Left lung (tissue), 10 donors: ENCODE results near the gene ZW10. TPM values are rescaled to one million over a fixed set of nuclear protein-coding genes. Genes with fewer than 3 reads are reported as not detected.

Experiments
- ATAC-seq: fragments of 200-7000 bp; cut with Tn5 transposase; one replicate; pipeline ENCODE4 v1.9.1; 2020; ENCODE audit warnings: moderate library complexity
- DNase-seq, 4 donors: peaks; one replicate each; pipeline ENCODE4 v3.0.0-alpha.2; 2013 to 2020
- H3K27ac ChIP-seq, 2 donors: fragments of 200-600 bp; sonication (generic) in 1 of 2; one replicate each; pipeline versions ENCODE4 v1.5.0 to v1.8.0; 2020 to 2021
- H3K27me3 ChIP-seq, 2 donors: fragments of 200-600 bp; sonication (generic) in 1 of 2; one replicate each; pipeline versions ENCODE4 v1.5.0 to v1.8.0; 2020 to 2021
- H3K36me3 ChIP-seq, 2 donors: fragments of 200-600 bp; sonication (generic) in 1 of 2; one replicate each; pipeline versions ENCODE4 v1.5.0 to v1.8.0; 2020 to 2021
- H3K4me1 ChIP-seq, 2 donors: fragments of 200-600 bp; one replicate each; pipeline ENCODE4 v1.8.0; 2021
- H3K4me3 ChIP-seq, 2 donors: fragments of 200-600 bp; sonication (generic) in 1 of 2; one replicate each; pipeline versions ENCODE4 v1.5.0 to v1.8.0; 2020 to 2021; ENCODE audit warnings: mild to moderate bottlenecking in 1 of 2
- H3K9me3 ChIP-seq, 2 donors: fragments of 200-600 bp; sonication (generic) in 1 of 2; one replicate each; pipeline versions ENCODE4 v1.5.0 to v1.8.0; 2020 to 2021
- intact Hi-C, 2 donors: fragments of 100-400 bp; cut with DNase I; formaldehyde crosslinking; loops; one replicate each; pipeline versions ENCODE4 v1.11.2 to v1.14.2; 2022
- polyA plus RNA-seq, 6 donors: library from polyadenylated mRNA; unstranded; fragments of 120-200 nt; gene quantifications; one replicate each; pipeline ENCODE4 v1.2.1, GENCODE V29; 2013; ENCODE audit not compliant: insufficient read length in 6 of 6
- total RNA-seq, 2 donors: library from RNA; stranded (reverse); fragmentation: NEBNext Ultra II Directional; extraction: Animal tissue kit (Norgen Biotek cat#: 25700); gene quantifications; one replicate each; pipeline ENCODE4 v1.2.1, GENCODE V29; 2021
- TF ChIP-seq, protein P1 (sequence below), 2 donors: fragments of 200-600 bp; sonication (generic) in 1 of 2; IDR thresholded peaks; one replicate each; pipeline versions ENCODE4 v1.5.0 to v1.8.0; 2021; ENCODE audit warnings: antibody characterized with exemption in 2 of 2
- donor health status: DM: no; HTN: yes; CAD: no.
- donor health status: DM: no; HTN: no; CAD: no.

The ZW10 gene
- total and polyA plus RNA-seq, 8 donors: 10.3 to 25.5 (median 21.7) TPM

DNA sequence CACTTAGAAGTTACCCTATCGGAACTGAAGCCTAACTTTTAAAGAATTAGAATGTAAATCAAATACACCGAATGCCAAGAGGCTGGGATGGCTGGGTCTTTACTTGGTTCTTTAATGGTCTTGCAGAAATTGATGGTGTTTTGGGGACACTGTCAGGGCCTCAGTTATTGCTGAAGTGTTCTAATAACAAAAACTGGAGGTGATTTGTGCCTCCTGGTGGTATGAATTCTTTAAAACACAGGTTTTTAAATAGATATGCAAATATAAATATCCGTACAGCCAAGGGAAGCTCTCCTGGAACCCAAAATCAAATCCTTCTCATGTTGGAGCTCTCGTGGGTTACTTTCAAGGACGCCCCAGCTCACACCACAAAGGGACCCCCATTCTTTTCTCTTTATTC is 48.1 kb downstream of the ZW10 start:
- Histone ChIP-seq H3K27me3 (no peaks in the 10 kb centered on the region), H3K4me3 (no peak overlapping the region), H3K9me3 (no peaks in the 10 kb centered on the region), H3K36me3 (no peaks in the 10 kb centered on the region), H3K4me1 (no peaks in the 10 kb centered on the region), H3K27ac (no peak overlapping the region)
- intact Hi-C loops: no loop called here
- DNase-seq: no peak
- TF ChIP-seq, protein P1, sequence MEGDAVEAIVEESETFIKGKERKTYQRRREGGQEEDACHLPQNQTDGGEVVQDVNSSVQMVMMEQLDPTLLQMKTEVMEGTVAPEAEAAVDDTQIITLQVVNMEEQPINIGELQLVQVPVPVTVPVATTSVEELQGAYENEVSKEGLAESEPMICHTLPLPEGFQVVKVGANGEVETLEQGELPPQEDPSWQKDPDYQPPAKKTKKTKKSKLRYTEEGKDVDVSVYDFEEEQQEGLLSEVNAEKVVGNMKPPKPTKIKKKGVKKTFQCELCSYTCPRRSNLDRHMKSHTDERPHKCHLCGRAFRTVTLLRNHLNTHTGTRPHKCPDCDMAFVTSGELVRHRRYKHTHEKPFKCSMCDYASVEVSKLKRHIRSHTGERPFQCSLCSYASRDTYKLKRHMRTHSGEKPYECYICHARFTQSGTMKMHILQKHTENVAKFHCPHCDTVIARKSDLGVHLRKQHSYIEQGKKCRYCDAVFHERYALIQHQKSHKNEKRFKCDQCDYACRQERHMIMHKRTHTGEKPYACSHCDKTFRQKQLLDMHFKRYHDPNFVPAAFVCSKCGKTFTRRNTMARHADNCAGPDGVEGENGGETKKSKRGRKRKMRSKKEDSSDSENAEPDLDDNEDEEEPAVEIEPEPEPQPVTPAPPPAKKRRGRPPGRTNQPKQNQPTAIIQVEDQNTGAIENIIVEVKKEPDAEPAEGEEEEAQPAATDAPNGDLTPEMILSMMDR (IDR thresholded peaks at IDR 0.05): no peak
- no peak for ATAC-seq

DNA sequence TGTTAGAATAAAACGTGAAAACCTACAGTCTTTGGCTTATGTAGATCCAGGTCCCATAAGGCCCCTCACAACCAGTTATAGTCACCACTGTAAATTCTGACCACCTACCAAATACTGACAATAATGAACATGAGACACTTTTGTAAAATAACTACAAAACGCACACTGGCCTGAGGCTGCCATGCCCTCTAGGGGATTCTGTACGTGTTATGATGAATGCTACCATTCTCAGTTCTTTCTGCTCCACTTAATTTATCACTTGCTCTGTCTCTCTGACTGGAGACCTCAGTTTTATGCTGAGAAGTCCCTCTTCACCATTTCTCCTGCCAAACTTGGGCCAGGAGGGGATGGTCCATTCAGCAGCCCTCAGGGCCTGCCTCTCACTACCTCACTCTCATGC is 48.7 kb downstream of the ZW10 start:
- intact Hi-C loops: no loop called here

DNA sequence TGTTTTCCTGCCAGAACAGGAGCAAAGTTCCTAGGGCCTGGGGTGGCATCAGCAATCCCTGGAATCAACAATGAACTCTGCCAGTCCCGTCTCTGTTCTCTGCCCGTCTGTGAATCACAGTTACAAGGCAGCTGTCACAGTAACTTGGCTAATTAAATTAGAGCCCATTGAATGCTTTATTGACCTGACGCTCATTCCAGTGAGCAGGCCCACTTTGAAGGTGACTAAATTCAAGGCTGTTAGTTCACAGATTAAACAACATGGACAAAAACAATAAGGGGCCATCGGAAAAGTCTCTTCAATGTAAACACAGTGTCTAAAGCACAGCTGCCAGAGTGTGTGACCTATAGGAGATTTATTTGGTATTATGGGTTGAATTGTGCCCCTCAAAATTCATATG is 49.7 kb downstream of the ZW10 start:
- Histone ChIP-seq H3K27me3 (no peaks in the 10 kb centered on the region), H3K9me3 (no peaks in the 10 kb centered on the region), H3K4me3 (no peak overlapping the region), H3K4me1 (no peaks in the 10 kb centered on the region), H3K27ac (no peak overlapping the region), H3K36me3 (no peaks in the 10 kb centered on the region)
- intact Hi-C loops: no loop called here
- DNase-seq (no peak), ATAC-seq (no peak)
- TF ChIP-seq, protein P1 (IDR thresholded peaks at IDR 0.05): no peak

More for the DNA sequence above, 48.7 kb downstream of the ZW10 start:
- Histone ChIP-seq H3K27me3 (no peaks in the 10 kb centered on the region), H3K4me1 (no peaks in the 10 kb centered on the region), H3K9me3 (no peaks in the 10 kb centered on the region), H3K4me3 (no peak overlapping the region), H3K36me3 (no peaks in the 10 kb centered on the region), H3K27ac (no peak overlapping the region)
- DNase-seq (no peak), ATAC-seq (no peak)
- TF ChIP-seq, protein P1 (IDR thresholded peaks at IDR 0.05): no peak

DNA sequence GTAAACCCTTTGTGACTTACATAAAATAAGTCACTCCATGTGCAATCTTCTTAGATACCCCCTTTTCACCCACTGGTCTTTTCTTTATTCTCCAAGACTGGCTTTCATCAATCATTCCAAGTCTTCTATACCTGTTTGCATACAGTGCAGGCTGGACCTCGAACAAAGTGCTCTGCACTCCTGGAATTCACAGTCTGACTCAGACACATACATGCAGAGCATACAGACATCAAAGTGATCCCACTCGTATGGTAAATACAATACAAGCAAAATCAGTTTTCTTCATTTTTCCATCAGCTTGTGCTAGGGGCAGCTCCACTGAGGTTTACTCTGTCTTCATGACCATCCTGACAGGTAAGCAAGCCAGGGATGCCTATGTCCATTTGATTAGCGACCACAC is 50.6 kb downstream of the ZW10 start:
- TF ChIP-seq, protein P1 (IDR thresholded peaks at IDR 0.05): no peak
- ATAC-seq (no peak), DNase-seq (no peak)
- Histone ChIP-seq H3K36me3 (no peaks in the 10 kb centered on the region), H3K27me3 (no peaks in the 10 kb centered on the region), H3K27ac (no peak overlapping the region), H3K4me1 (no peaks in the 10 kb centered on the region), H3K9me3 (no peaks in the 10 kb centered on the region), H3K4me3 (no peak overlapping the region)
- intact Hi-C loops: no loop called here

DNA sequence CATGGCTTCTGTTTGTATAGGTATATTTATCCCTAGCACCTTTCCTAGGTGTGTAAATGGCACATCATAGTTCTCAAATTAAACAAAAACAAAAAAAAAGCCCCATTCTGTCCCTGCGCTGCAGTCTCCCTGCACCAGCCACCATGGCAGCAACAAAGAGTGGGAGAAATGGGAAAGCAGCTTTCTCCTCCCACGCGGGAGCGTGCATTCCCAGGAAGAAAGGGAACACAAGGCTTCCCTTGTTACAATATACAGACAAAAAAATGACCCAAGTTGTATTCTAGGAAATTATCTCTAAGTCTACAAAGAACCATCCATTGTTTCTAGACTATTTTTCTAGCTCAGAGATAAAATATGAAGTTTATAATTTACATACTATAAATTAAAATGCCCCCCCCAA is 51.3 kb downstream of the ZW10 start:
- Histone ChIP-seq H3K4me1 (no peaks in the 10 kb centered on the region), H3K9me3 (no peaks in the 10 kb centered on the region), H3K27me3 (no peaks in the 10 kb centered on the region), H3K4me3 (no peak overlapping the region), H3K36me3 (no peaks in the 10 kb centered on the region), H3K27ac (no peak overlapping the region)
- TF ChIP-seq, protein P1 (IDR thresholded peaks at IDR 0.05): no peak
- DNase-seq (no peak), ATAC-seq (no peak)
- intact Hi-C loops: no loop called here
